SK-N-SH (cell line): ENCODE data around the gene TMEM161B. TPM values are rescaled to one million over a fixed set of nuclear protein-coding genes. Genes with fewer than 3 reads are reported as not detected.

ENCODE experiments used
- CTCF ChIA-PET: fragments of 300-600, 350-600 bp; formaldehyde crosslinking; extraction: SDS; loops from one replicate; lab custom pipeline; 2021; lab: Yijun Ruan, JAX
- POLR2A ChIA-PET: fragments of 350-600 bp; sonication (Branson Sonifier 250); formaldehyde crosslinking; extraction: SDS; loops from one replicate; lab custom pipeline; 2020; ENCODE audit warnings: antibody characterized with exemption, inconsistent platforms; lab: Yijun Ruan, JAX
- DNase-seq: peaks from one replicate; pipeline ENCODE4 v3.0.0; 2012
- H2AFZ ChIP-seq: fragments of 200-600 bp; sonication (generic); 2 replicates; pipeline ENCODE4 v1.8.1; 2016; ENCODE audit warnings: antibody characterized with exemption, mild to moderate bottlenecking, low read depth
- H3F3A ChIP-seq: fragments of 200-600 bp; sonication (generic); replicated peaks from 2 replicates; pipeline ENCODE3; 2016; ENCODE audit warnings: antibody characterized with exemption, mild to moderate bottlenecking; ENCODE audit not compliant: insufficient read depth
- H3K27ac ChIP-seq, 2 experiments: fragments of 200-500 bp in 1 of 2; fragments of 200-600 bp in 1 of 2; sonication (Bioruptor generic) in 1 of 2; sonication (generic), shearing (Covaris generic) in 1 of 2; 2 replicates each; pipeline versions ENCODE4 v1.5.1 to v1.6.1; 2014 to 2016; ENCODE audit warnings: low read depth in 2 of 2, inconsistent platforms in 1 of 2, low read length in 1 of 2, mild to moderate bottlenecking in 1 of 2, mixed read lengths in 1 of 2
- H3K27me3 ChIP-seq: fragments of 200-600 bp; sonication (generic), shearing (Covaris generic); 2 replicates; pipeline ENCODE4 v1.6.1; 2016; ENCODE audit warnings: mixed run types; ENCODE audit not compliant: insufficient read depth
- H3K36me3 ChIP-seq, 2 experiments: fragments of 200-500 bp in 1 of 2; fragments of 200-600 bp in 1 of 2; sonication (Bioruptor generic) in 1 of 2; sonication (generic) in 1 of 2; replicated peaks in 1 of 2; 2 replicates each; pipeline versions ENCODE3 to v1.5.1; 2014 to 2016; ENCODE audit warnings: low read length in 1 of 2, mild to moderate bottlenecking in 1 of 2; ENCODE audit not compliant: insufficient read depth in 2 of 2, control insufficient read depth in 1 of 2
- H3K4me1 ChIP-seq, 2 experiments: fragments of 200-500 bp in 1 of 2; fragments of 200-600 bp in 1 of 2; sonication (Bioruptor generic) in 1 of 2; sonication (generic), shearing (Covaris generic) in 1 of 2; 2 replicates each; pipeline versions ENCODE4 v1.5.1 to v1.6.1; 2014 to 2016; ENCODE audit warnings: low read depth in 1 of 2, low read length in 1 of 2, mixed run types in 1 of 2; ENCODE audit not compliant: insufficient read depth in 2 of 2, control insufficient read depth in 1 of 2
- H3K4me2 ChIP-seq: fragments of 200-600 bp; sonication (generic), shearing (Covaris generic); 2 replicates; pipeline ENCODE4 v1.6.1; 2017; ENCODE audit warnings: mixed run types
- H3K4me3 ChIP-seq, 2 experiments: fragments of 200-500 bp in 1 of 2; fragments of 200-600 bp in 1 of 2; sonication (Bioruptor generic) in 1 of 2; sonication (generic), shearing (Covaris generic) in 1 of 2; 2 replicates each; pipeline versions ENCODE4 v1.5.1 to v1.8.1; 2014 to 2016; ENCODE audit warnings: low read depth in 2 of 2, inconsistent platforms in 1 of 2, low read length in 1 of 2, mild to moderate bottlenecking in 1 of 2, mixed read lengths in 1 of 2, moderate library complexity in 1 of 2
- H3K79me2 ChIP-seq: fragments of 200-600 bp; sonication (generic); 2 replicates; pipeline ENCODE4 v1.8.1; 2017; ENCODE audit warnings: mild to moderate bottlenecking; ENCODE audit not compliant: insufficient read depth
- H3K9ac ChIP-seq: fragments of 200-600 bp; sonication (generic); 2 replicates; pipeline ENCODE4 v1.6.1; 2017; ENCODE audit warnings: mixed run types
- H3K9me2 ChIP-seq: fragments of 200-600 bp; sonication (generic); 2 replicates; pipeline ENCODE4 v1.6.1; 2017; ENCODE audit warnings: mixed run types
- H3K9me3 ChIP-seq: fragments of 200-600 bp; sonication (generic); 2 replicates; pipeline ENCODE4 v1.6.1; 2017; ENCODE audit warnings: mixed run types, mild to moderate bottlenecking, moderate library complexity
- H4K20me1 ChIP-seq: fragments of 200-600 bp; sonication (generic); 2 replicates; pipeline ENCODE4 v1.6.1; 2017; ENCODE audit warnings: mild to moderate bottlenecking, mixed run types; ENCODE audit not compliant: insufficient read depth
- CHD2 ChIP-seq: fragments of 150-350 bp; IDR thresholded peaks from 2 replicates; pipeline ENCODE4 v1.6.1; 2018; ENCODE audit warnings: low read length; ENCODE audit not compliant: partially characterized antibody
- CTCF ChIP-seq: fragments of 200-600 bp; sonication (generic); IDR thresholded peaks from 2 replicates; pipeline ENCODE4 v1.6.1; 2017; ENCODE audit warnings: antibody characterized with exemption, mild to moderate bottlenecking, moderate library complexity
- FOSL2 ChIP-seq: IDR thresholded peaks from 2 replicates; pipeline ENCODE4 v1.4.0; 2012; ENCODE audit warnings: low read depth, mild to moderate bottlenecking, moderate library complexity, borderline replicate concordance
- GATA2 ChIP-seq: sonication (generic); formaldehyde crosslinking; IDR thresholded peaks from 2 replicates; pipeline ENCODE4 v1.5.0; 2020; ENCODE audit warnings: mild to moderate bottlenecking, missing genetic modification reagents
- IRF3 ChIP-seq: fragments of 150-350 bp; IDR thresholded peaks from 2 replicates; pipeline ENCODE4 v1.6.1; 2016; ENCODE audit warnings: mild to moderate bottlenecking, low read depth, low read length
- JUND ChIP-seq: IDR thresholded peaks from 2 replicates; pipeline ENCODE4 v1.4.0; 2012
- MAX ChIP-seq: IDR thresholded peaks from 2 replicates; pipeline ENCODE4 v1.4.0; 2012; ENCODE audit warnings: low read depth
- MXI1 ChIP-seq: IDR thresholded peaks from 2 replicates; pipeline ENCODE4 v1.6.1; 2012; ENCODE audit warnings: mild to moderate bottlenecking, low read depth, low read length, improper control_type of control experiment
- RCOR1 ChIP-seq: fragments of 150-350 bp; IDR thresholded peaks from 2 replicates; pipeline ENCODE4 v1.6.1; 2017; ENCODE audit warnings: antibody characterized with exemption, low read length
- REST ChIP-seq: IDR thresholded peaks from 2 replicates; pipeline ENCODE4 v1.6.1; 2012; ENCODE audit warnings: mild to moderate bottlenecking, low read depth, low read length, moderate library complexity
- SIN3A ChIP-seq: IDR thresholded peaks from 2 replicates; pipeline ENCODE4 v1.6.1; 2012; ENCODE audit warnings: low read depth, mild to moderate bottlenecking, low read length, moderate library complexity, borderline replicate concordance
- SMC3 ChIP-seq: IDR thresholded peaks from 2 replicates; pipeline ENCODE4 v1.6.1; 2012; ENCODE audit warnings: low read depth, low read length, improper control_type of control experiment
- TAF1 ChIP-seq: IDR thresholded peaks from 2 replicates; pipeline ENCODE4 v1.6.1; 2012; ENCODE audit warnings: low read depth, mild to moderate bottlenecking, low read length, moderate library complexity, borderline replicate concordance
- TCF12 ChIP-seq: IDR thresholded peaks from 2 replicates; pipeline ENCODE4 v1.4.0; 2012
- USF1 ChIP-seq: IDR thresholded peaks from 2 replicates; pipeline ENCODE4 v1.4.0; 2012; ENCODE audit warnings: low read depth, borderline replicate concordance
- USF2 ChIP-seq: fragments of 150-350 bp; IDR thresholded peaks from 2 replicates; pipeline ENCODE4 v1.6.1; 2017; ENCODE audit warnings: antibody characterized with exemption, low read length, low read depth, borderline replicate concordance
- YY1 ChIP-seq: IDR thresholded peaks from 2 replicates; pipeline ENCODE4 v1.4.0; 2012; ENCODE audit warnings: low read depth, mild to moderate bottlenecking
- ZBTB33 ChIP-seq: IDR thresholded peaks from 2 replicates; pipeline ENCODE4 v1.4.0; 2012; ENCODE audit warnings: low read depth, borderline replicate concordance
- WGBS: methylation state at CpG from one replicate; pipeline ENCODE4 v1.1.6; 2017; ENCODE audit warnings: low lambda C conversion rate; 5-methylcytosine and 5-hydroxymethylcytosine counted together
- polyA plus RNA-seq, 3 experiments: library from polyadenylated mRNA; depleted of rRNA; stranded (reverse); fragments of >200 nt; gene quantifications; 2 replicates each; pipeline ENCODE4 v1.2.3, GENCODE V29; 2012

Gene TMEM161B
- polyA plus RNA-seq, 1 of the 3 experiments (the other 2 are of a cell fraction), result 8.0 TPM

GRCh38 chr5:88287302-88287701 lies 18.7 kb upstream of the TMEM161B start:
- no peak overlapping the region for H2AFZ ChIP-seq
- no peak for DNase-seq
- WGBS, result 89% methylated on average over 3 of the region's 3 CpGs
- no peaks in the 10 kb centered on the region for H3K79me2 ChIP-seq
- H3K4me2 ChIP-seq, result no peak overlapping the region
- H3K9me3 ChIP-seq, result no peaks in the 10 kb centered on the region
- TF ChIP-seq TCF12 (no peak), YY1 (no peak), ZBTB33 (no peak), IRF3 (no peak), GATA2 (no peak), USF1 (no peak)
- TF ChIP-seq, all 33 proteins: peak for 0
- POLR2A ChIA-PET, result no interaction called here
- H3K4me3 ChIP-seq, result no peak overlapping the region
- no peaks in the 10 kb centered on the region for H3K27me3 ChIP-seq
- CTCF ChIA-PET, result no interaction called here
- peaks cover 3 to 12% of the 10 kb centered on the region in 2 experiments for H3K36me3 ChIP-seq
- H3K4me1 ChIP-seq, result no peaks in the 10 kb centered on the region
- no peak overlapping the region for H3K9ac ChIP-seq
- no peaks in the 10 kb centered on the region for H3F3A ChIP-seq
- no peaks in the 10 kb centered on the region for H4K20me1 ChIP-seq
- no peaks in the 10 kb centered on the region for H3K9me2 ChIP-seq
- H3K27ac ChIP-seq, result no peak overlapping the region

- Histone ChIP-seq H3K9me2 (no peaks in the 10 kb centered on the region), H3K9ac (no peak overlapping the region), H3K9me3 (no peaks in the 10 kb centered on the region), H2AFZ (no peak overlapping the region), H3K4me1 (no peaks in the 10 kb centered on the region), H3K4me3 (no peak overlapping the region), H3K27ac (no peak overlapping the region), H3F3A (no peaks in the 10 kb centered on the region), H3K27me3 (no peaks in the 10 kb centered on the region), H4K20me1 (no peaks in the 10 kb centered on the region), H3K79me2 (no peaks in the 10 kb centered on the region), H3K4me2 (no peak overlapping the region), H3K36me3 (peaks cover 3 to 12% of the 10 kb centered on the region in 2 experiments)
- DNase-seq, result no peak
- ChIA-PET POLR2A (no interaction called here), CTCF (no interaction called here)
- TF ChIP-seq USF2, result no peak
- no peak for TF ChIP-seq FOSL2
- no peak for TF ChIP-seq RCOR1
- TF ChIP-seq TCF12, result no peak
- no peak for TF ChIP-seq MXI1
- TF ChIP-seq CHD2, result no peak
- no peak for TF ChIP-seq SIN3A
- TF ChIP-seq TAF1, result no peak
- TF ChIP-seq REST, result no peak
- no peak for TF ChIP-seq MAX
- no peak for TF ChIP-seq CTCF
- TF ChIP-seq JUND, result no peak
- no peak for TF ChIP-seq GATA2
- TF ChIP-seq SMC3, result no peak
Measured at GRCh38 chr5:88283690-88284089, 15.0 kb upstream of the TMEM161B start.
